Measurements from ENCODE around the gene ACSBG1.

The ACSBG1 gene

GRCh38 chr15:78131295-78132061 is 102.9 kb downstream of the ACSBG1 start, which contains the start of gene CIB2:
Gene CIB2 (minus strand): TSS chr15:78131445. CDS start chr15:78131215, 230 bp downstream.
- peak; percentile 75 for TF ChIP-seq CTCF (IDR thresholded peaks at IDR 0.05; ENCODE audit: low read depth, low read length, missing control alignments)
- peak within 1 kb of the TSS; percentile 59 for H3K4me3 ChIP-seq (ENCODE audit: low read depth, low read length)
- DNase-seq (ENCODE audit: low read depth): no peak

GRCh38 chr15:78130466-78131294 is 103.7 kb downstream of the ACSBG1 start:
- TF ChIP-seq CTCF (IDR thresholded peaks at IDR 0.05; ENCODE audit: low read depth, low read length, missing control alignments): no peak
- peak overlapping the region; percentile 59; the same call in 1 of the 2 replicates for H3K4me3 ChIP-seq (ENCODE audit: low read depth, low read length)
- no peak for DNase-seq (ENCODE audit: low read depth)

- DNase-seq (ENCODE audit: low read depth): no peak
- TF ChIP-seq CTCF (IDR thresholded peaks at IDR 0.05; ENCODE audit: low read depth, low read length, missing control alignments): no peak
- H3K4me3 ChIP-seq (ENCODE audit: low read depth, low read length): no peak overlapping the region
Measured at GRCh38 chr15:78129751-78130287, 104.5 kb downstream of the ACSBG1 start.

- DNase-seq (ENCODE audit: low read depth): no peak
- no peak for TF ChIP-seq CTCF (IDR thresholded peaks at IDR 0.05; ENCODE audit: low read depth, low read length, missing control alignments)
- no peak overlapping the region for H3K4me3 ChIP-seq (ENCODE audit: low read depth, low read length)
Measured at GRCh38 chr15:78129077-78129750, 105.2 kb downstream of the ACSBG1 start.

- H3K4me3 ChIP-seq (ENCODE audit: low read depth, low read length): no peak overlapping the region
- DNase-seq (ENCODE audit: low read depth): no peak
- no peak for TF ChIP-seq CTCF (IDR thresholded peaks at IDR 0.05; ENCODE audit: low read depth, low read length, missing control alignments)
Measured at GRCh38 chr15:78127882-78128281, 106.5 kb downstream of the ACSBG1 start.

- DNase-seq (ENCODE audit: low read depth): no peak
- no peak overlapping the region for H3K4me3 ChIP-seq (ENCODE audit: low read depth, low read length)
- TF ChIP-seq CTCF (IDR thresholded peaks at IDR 0.05; ENCODE audit: low read depth, low read length, missing control alignments): no peak
Measured at GRCh38 chr15:78125267-78125666, 109.1 kb downstream of the ACSBG1 start.

Measured in GM12864 (cell line).